Thyroid gland (tissue), 4 donors: Measurements from ENCODE around the gene SLC43A2. TPM values are rescaled to one million over a fixed set of nuclear protein-coding genes. Genes with fewer than 3 reads are reported as not detected.
A peak's percentile ranks its signal among the peaks of the same experiment; 100 is the strongest.

Experiments used
- DNase-seq, 2 donors: peaks; one replicate each; pipeline ENCODE4 v3.0.0-alpha.2; 2019
- H3K27ac ChIP-seq, 3 donors: fragments of 200-600 bp; sonication (generic); 1 replicate in 2 of 3; 2 replicates in 1 of 3; pipeline ENCODE4 v1.5.1; 2016 to 2019; ENCODE audit warnings: mild to moderate bottlenecking in 1 of 3, moderate library complexity in 1 of 3
- H3K27me3 ChIP-seq: fragments of 200-600 bp; sonication (generic); one replicate; pipeline ENCODE4 v1.5.1; 2019
- H3K36me3 ChIP-seq, 2 donors: fragments of 200-600 bp; sonication (generic); one replicate each; pipeline ENCODE4 v1.5.1; 2016 to 2019
- H3K4me1 ChIP-seq, 2 donors: fragments of 200-600 bp; sonication (generic); one replicate each; pipeline ENCODE4 v1.5.1; 2017 to 2019
- H3K4me3 ChIP-seq, 3 donors: fragments of 200-600 bp; sonication (generic); replicated peaks in 1 of 3; 1 replicate in 2 of 3; 2 replicates in 1 of 3; pipeline ENCODE4 v1.5.1; 2016; ENCODE audit warnings: mild to moderate bottlenecking in 1 of 3
- H3K9me3 ChIP-seq: fragments of 200-600 bp; sonication (generic); one replicate; pipeline ENCODE4 v1.5.1; 2017
- POLR2A ChIP-seq, 2 donors: fragments of 450-650 bp; IDR thresholded peaks; one replicate each; pipeline ENCODE4 v1.6.1; 2017; ENCODE audit warnings: antibody characterized with exemption in 2 of 2, mild to moderate bottlenecking in 2 of 2, moderate library complexity in 1 of 2
- WGBS, 2 donors: methylation state at CpG; one replicate each; pipeline ENCODE4 v1.1.5; 2017; 5-methylcytosine and 5-hydroxymethylcytosine counted together
- intact Hi-C: fragments of 100-400 bp; cut with DNase I; formaldehyde crosslinking; loops from one replicate; pipeline ENCODE4 v1.15.1; 2023
- total RNA-seq, 4 donors: library from RNA; depleted of rRNA; stranded (reverse); fragments of >200 nt; gene quantifications; one replicate each; pipeline ENCODE4 v1.2.3, GENCODE V29; 2016
- TF ChIP-seq, protein P1 (sequence below), 6 experiments: fragments of 200-600 bp in 3 of 6; fragments of 450-650 bp in 3 of 6; sonication (generic) in 3 of 6; IDR thresholded peaks; one replicate each; pipeline ENCODE4 v1.5.1; 2016 to 2019; ENCODE audit warnings: antibody characterized with exemption in 6 of 6, mild to moderate bottlenecking in 2 of 6, inconsistent platforms in 1 of 6, moderate library complexity in 1 of 6

Gene SLC43A2
- total RNA-seq, 4 donors from 2014 or later = 17.5 to 28.2 (median 23.9) TPM

DNA sequence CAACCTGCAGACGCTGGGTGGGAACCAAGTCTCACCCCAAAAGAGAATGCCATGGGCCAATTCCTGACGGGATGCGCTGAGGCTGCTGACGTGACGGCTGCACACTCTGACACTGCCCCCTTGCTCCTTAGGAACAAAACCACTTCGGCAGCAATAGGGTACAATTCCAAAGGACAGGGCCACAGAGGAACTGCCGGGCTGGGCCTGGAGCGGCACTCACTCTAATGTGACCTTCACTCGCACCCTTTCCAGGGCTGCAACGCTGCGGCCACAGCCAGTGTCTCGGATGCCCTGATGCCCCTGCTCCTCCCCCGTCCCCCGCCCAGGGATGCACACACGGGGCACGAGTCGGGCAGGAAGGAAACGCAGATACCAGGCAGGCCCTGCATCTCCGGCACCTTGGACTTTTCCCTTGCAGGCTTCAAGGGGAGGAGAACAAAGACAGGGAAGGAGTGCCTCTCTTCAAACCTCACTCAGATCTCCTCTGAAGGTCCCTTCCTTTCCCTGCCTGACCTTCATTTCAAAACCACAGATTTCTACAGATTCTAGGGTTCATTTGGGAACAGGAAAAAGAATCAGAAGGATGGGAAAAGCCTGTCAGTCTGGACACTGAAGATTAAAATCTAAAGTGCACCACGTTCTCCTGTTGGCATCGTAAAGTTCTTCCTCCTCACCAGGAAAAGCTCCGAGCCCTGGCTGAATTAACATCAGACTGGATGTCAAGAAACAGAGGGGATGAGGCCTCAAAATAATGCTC lies 68.4 kb downstream of the SLC43A2 start:
- no peak for DNase-seq

DNA sequence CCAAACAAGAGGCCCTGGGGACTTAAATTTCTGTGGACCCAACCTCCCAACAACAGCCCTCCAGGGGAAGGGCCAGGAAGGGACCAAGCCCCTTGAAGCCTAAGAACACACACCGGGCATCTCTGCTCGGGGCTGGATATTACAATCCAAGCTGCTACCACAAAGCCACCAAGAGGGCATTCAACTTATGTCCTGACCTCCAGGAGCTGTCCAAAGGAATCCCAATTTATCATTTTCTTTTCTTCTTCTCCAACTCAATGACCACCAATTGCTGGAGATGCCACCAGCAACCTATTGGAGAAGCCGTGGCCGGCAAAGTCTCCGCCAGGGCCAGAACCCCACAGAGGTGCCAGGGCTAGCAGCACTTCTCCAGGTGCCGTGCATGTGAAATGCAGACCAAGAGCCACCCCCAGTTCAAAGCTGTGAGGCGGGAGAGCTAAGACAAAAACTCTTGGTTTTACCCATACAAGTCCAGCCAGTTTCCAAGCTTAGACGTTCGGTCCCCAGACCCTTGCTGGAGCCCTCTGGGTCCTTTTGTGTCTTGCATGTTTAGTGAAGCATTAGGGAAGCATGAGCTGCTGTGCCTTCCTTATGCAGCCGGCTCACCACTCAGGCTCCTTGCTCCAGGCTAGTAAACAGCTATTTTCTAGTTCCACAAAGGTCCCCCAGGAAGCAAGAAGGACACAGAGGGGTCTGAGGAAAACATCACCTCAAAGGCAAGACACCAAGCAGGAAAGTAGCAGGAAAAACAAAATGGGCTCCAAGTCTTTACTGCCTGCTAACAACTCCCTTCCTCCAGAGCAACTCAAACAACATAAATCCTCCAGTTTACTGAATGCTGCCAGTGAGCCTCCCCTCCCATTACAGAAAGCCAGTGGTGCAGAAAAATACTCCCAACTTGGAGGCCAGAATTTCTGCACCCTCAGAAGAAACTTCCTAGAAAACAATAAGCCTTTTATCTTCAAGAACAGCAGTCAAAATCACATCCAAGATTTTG lies 69.3 kb downstream of the SLC43A2 start:
- Histone ChIP-seq H3K4me1 (peaks cover 48 to 58% of the 10 kb centered on the region in 2 donors), H3K4me3 (no peak overlapping the region), H3K27me3 (no peaks in the 10 kb centered on the region), H3K27ac (peak overlapping the region in 2 of 3 donors; percentile 8), H3K9me3 (no peaks in the 10 kb centered on the region), H3K36me3 (no peaks in the 10 kb centered on the region)
- TF ChIP-seq POLR2A (IDR thresholded peaks at IDR 0.05) = no peak
- TF ChIP-seq, protein P1, sequence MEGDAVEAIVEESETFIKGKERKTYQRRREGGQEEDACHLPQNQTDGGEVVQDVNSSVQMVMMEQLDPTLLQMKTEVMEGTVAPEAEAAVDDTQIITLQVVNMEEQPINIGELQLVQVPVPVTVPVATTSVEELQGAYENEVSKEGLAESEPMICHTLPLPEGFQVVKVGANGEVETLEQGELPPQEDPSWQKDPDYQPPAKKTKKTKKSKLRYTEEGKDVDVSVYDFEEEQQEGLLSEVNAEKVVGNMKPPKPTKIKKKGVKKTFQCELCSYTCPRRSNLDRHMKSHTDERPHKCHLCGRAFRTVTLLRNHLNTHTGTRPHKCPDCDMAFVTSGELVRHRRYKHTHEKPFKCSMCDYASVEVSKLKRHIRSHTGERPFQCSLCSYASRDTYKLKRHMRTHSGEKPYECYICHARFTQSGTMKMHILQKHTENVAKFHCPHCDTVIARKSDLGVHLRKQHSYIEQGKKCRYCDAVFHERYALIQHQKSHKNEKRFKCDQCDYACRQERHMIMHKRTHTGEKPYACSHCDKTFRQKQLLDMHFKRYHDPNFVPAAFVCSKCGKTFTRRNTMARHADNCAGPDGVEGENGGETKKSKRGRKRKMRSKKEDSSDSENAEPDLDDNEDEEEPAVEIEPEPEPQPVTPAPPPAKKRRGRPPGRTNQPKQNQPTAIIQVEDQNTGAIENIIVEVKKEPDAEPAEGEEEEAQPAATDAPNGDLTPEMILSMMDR (IDR thresholded peaks at IDR 0.05) = no peak
- DNase-seq = no peak
- WGBS, 2 donors = 65 to 71% methylated on average over 10 of the region's 10 CpGs
- intact Hi-C loops = loop anchor here (5.0 to 10.0 kb wide), 2 partner anchors 37 to 285 kb away; partner anchors contain the start of genes BHLHA9 and TRARG1

More for the DNA sequence above, 68.4 kb downstream of the SLC43A2 start:
- H3K4me3 ChIP-seq = no peak overlapping the region
- H3K4me1 ChIP-seq = peaks cover 39 to 48% of the 10 kb centered on the region in 2 donors
- no peaks in the 10 kb centered on the region for H3K9me3 ChIP-seq
- TF ChIP-seq, protein P1 (IDR thresholded peaks at IDR 0.05) = no peak
- no peak for TF ChIP-seq POLR2A (IDR thresholded peaks at IDR 0.05)
- intact Hi-C loops = no loop called here
- WGBS, 2 donors = 65 to 71% methylated on average over 19 to 22 of the region's 22 CpGs
- H3K36me3 ChIP-seq = no peaks in the 10 kb centered on the region
- no peak overlapping the region for H3K27ac ChIP-seq
- H3K27me3 ChIP-seq = no peaks in the 10 kb centered on the region

DNA sequence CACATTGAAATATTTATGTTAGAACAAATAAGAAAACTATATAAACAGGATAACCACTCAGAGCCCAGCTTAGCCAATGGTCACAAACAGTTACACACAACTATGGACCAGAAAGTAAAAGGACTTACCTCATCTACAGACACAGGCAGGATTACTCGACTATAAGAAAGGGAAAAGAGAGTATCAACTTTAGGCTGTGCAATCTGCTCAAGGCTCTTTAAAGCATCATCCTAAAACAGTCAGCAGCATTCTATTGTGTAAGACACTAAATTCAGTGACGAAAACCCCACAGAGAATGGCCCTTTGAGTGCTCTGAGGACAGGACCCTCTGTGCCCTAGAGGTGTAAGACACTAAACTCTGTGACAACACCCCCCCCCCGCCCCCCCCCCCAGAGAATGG lies 70.2 kb downstream of the SLC43A2 start:
- intact Hi-C loops = loop anchor here (5.0 to 10.0 kb wide), 2 partner anchors 36 to 284 kb away; partner anchors contain the start of genes BHLHA9 and TRARG1
- no peak for DNase-seq
- no peak overlapping the region for H3K27ac ChIP-seq
- H3K9me3 ChIP-seq = no peaks in the 10 kb centered on the region
- 78 to 90% methylated on average over 2 of the region's 3 CpGs for WGBS, 2 donors
- H3K36me3 ChIP-seq = no peaks in the 10 kb centered on the region
- no peaks in the 10 kb centered on the region for H3K27me3 ChIP-seq
- peaks cover 55 to 67% of the 10 kb centered on the region in 2 donors for H3K4me1 ChIP-seq
- no peak overlapping the region for H3K4me3 ChIP-seq
- no peak for TF ChIP-seq POLR2A (IDR thresholded peaks at IDR 0.05)
- TF ChIP-seq, protein P1 (IDR thresholded peaks at IDR 0.05) = no peak

DNA sequence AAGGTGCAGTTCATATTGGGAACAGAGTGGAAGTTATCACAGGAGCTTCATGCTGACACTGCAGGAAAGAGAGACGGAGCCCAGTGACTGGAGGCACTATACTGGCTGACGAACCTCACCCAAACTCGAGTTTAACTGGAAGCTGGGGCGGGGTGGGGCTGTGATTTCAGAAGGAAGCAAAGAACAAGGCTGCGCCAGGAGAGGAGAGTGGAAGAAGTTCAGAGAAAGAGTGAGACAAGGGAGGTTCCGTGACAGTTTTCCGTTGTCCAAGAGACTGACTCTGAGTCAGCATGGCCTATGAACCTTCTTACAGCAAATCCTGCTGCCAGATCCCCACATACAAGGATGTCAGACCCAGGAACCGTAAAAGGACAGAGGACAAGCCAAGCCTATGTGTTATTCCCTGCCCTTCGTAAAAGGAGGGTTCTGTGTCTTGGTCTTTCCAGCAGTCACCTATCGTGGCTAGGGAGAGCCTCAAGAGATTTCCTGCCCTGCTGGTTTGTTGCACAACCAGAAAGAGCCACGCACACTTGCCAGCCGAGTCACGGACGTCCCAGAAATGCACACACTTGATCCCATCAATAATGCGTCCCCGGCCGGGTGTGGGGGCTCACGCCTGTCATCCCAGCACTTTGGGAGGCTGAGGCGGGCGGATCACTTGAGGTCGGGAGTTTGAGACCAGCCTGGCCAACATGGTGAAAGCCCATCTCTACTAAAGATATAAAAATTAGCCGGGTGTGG lies 71.1 kb downstream of the SLC43A2 start:
- H3K27ac ChIP-seq = no peak overlapping the region
- no peaks in the 10 kb centered on the region for H3K9me3 ChIP-seq
- WGBS, 2 donors = 87 to 88% methylated on average over 22 of the region's 22 CpGs
- TF ChIP-seq, protein P1 (IDR thresholded peaks at IDR 0.05) = no peak
- no peak for TF ChIP-seq POLR2A (IDR thresholded peaks at IDR 0.05)
- no peaks in the 10 kb centered on the region for H3K36me3 ChIP-seq
- DNase-seq = no peak
- no peak overlapping the region for H3K4me3 ChIP-seq
- intact Hi-C loops = loop anchor here (5.0 to 10.0 kb wide), 2 partner anchors 35 to 283 kb away; partner anchors contain the start of genes BHLHA9 and TRARG1
- H3K4me1 ChIP-seq = peaks cover 54 to 67% of the 10 kb centered on the region in 2 donors
- no peaks in the 10 kb centered on the region for H3K27me3 ChIP-seq
